Stimulated activated CD4-positive, alpha-beta T cell treated with anti-CD3 and anti-CD28 coated beads, Interleukin-12 subunit alpha, Interleukin-12 subunit beta, amount 100 ng/mL, for 4 hours (primary cell): Measurements from ENCODE around the gene FARS2.

Source experiments
- DNase-seq: peaks from one replicate; pipeline ENCODE4 v3.0.0-alpha.2; 2020

FARS2 gene

GRCh38 chr6:5383856-5384255 lies 122.5 kb downstream of the FARS2 start:
- DNase-seq: no peak

GRCh38 chr6:5384276-5384675 lies 123.0 kb downstream of the FARS2 start:
- DNase-seq: no peak

DNA sequence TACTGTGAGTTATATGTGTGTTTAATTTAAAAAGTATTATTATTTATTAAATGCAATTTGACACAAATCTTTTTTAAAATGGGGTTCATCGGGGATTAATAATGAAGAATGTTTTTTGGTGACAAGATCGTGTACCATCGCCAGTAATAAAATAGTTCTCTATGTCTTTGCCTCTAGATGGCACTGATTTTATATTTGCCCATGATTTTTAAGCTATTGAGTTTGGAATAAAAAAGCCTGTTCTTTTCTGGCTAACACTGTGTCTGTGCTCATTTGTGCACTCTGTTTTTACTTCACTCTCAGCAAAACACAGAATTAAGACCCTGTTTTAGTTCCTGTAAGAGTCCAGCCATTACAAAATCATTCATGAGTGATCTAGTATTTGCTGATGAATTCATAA lies 127.0 kb downstream of the FARS2 start:
- no peak for DNase-seq

DNA sequence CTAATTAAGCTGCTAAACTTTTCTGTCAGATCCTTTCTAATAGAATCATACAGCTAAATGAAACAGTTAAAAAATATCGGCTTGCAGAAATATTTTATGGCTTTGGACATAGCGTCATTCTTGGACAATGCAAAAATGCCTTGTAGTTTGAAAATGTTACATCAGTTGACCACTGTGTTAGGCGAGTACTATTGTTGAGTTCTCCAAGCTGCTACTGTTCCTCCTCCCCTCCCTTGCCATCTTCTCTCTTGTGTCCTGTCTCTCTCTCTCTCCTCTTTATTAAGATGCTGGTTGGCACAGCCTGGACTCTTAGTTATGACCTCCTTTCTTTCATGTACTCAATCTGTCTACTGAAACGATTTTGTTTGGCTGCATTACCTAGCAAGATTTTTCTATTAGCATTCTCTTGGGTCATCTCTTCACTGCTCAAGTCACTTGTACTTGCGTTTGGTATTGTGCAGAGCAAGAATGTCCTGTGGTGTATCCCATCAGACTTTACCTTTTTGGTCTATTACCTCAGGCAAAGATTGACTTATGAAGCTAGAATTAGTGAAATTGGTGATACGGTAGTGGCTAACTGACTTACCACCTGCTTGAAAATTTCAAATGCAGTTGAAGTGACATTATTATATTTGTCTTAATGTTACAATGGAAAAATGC lies 127.9 kb downstream of the FARS2 start:
- DNase-seq: no peak

- no peak for DNase-seq
These were observed 128.9 kb downstream of the FARS2 start for GRCh38 chr6:5390177-5390576.

GRCh38 chr6:5394280-5394679 lies 133.0 kb downstream of the FARS2 start:
- DNase-seq: no peak

DNA sequence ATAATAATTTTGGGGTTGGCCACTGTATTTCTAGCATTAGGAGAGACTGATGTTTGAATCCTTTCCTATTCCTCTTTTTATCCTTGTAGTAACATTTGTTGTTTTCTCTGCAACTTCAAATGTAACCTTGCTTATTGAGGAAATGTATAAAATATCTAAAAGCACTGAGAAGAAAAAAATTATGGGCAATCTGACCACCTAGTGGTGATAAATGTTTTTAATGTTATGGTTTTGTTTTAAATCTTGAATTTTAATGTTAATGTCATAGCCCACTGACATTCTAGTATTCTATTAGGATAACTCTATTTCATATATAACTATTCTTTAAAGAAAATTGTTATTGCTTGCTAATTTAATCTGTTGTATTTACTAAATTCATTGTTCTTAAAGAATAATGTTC lies 134.4 kb downstream of the FARS2 start:
- DNase-seq: no peak

DNA sequence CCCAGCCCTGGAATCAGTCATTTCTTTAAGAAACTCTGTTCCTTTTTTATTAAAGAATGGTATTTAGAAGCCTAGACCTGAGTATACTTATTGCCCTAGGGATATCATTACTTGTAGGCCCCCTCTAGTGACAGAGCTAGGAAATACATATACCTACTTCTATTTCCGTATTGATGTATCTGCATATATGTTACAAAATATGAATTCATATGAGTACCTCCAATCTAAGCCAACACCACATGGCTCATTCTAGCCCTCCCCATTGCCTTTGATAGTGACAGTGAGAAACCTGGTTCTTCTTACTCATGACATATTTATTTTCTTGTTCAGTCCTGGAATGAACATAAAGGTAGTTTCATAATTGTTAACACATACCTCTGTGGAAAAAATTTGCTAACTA lies 137.2 kb downstream of the FARS2 start:
- DNase-seq: no peak

DNA sequence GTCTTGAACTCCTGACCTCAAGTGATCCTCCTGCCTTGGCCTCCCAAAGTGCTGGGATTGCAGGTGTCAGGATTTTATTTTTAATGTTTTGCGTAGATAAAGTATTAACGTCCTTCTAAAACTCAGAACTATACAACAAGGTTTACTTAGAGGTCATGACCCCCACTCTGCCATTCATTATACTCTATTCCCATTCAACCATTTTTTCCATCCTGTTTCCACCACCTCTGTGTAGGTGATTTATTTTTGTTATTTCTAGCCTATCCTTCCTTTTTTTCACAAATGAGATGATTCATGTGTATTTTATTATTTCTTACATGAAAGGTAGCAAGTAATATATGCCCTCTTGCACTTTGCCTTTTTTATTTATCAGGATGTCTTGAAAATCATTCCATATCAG lies 138.1 kb downstream of the FARS2 start:
- DNase-seq: no peak

GRCh38 chr6:5401845-5402738 lies 140.8 kb downstream of the FARS2 start:
- no peak for DNase-seq

DNA sequence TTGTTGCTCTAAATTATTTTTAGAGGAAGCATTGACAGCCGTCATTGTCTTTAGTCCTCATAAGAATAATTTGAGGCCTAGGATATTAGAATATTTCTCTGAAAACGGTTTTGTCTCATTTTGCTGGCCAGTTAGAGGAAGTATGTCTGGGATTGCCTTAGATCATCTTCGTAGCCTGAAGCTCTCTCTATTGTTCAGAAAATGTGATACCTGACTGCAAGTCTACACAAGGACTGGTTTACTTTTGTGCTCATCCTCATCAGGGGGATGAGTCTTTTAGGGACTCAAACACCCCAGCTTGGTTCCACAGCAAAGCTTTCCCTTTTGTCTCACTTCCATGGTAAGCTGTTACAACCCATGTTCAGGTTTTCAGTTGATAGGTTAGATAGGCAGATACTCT lies 141.8 kb downstream of the FARS2 start:
- DNase-seq: no peak

GRCh38 chr6:5403609-5404008 lies 142.3 kb downstream of the FARS2 start:
- DNase-seq: no peak

DNA sequence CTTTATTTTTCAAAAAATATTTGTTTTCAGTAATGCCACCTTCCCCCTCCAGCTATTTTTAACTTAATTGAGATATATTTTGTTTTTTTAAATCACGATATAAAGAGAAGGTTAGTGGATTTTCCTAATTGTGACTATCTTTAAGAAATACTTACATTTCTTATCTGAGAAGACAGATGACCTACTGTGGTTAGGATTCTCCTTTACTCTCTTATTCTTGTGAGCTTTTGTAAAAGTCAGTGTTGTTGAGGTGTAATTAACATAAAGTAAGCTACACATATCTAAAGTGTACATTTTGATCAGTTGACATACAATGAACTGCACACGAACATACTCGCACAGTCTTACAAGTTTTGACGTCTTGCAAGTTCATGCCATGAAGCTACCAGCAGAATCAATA lies 144.7 kb downstream of the FARS2 start:
- DNase-seq: no peak

GRCh38 chr6:5411414-5411813 lies 150.1 kb downstream of the FARS2 start:
- no peak for DNase-seq

- DNase-seq: no peak
These were observed 150.7 kb downstream of the FARS2 start for GRCh38 chr6:5412017-5412416.

DNA sequence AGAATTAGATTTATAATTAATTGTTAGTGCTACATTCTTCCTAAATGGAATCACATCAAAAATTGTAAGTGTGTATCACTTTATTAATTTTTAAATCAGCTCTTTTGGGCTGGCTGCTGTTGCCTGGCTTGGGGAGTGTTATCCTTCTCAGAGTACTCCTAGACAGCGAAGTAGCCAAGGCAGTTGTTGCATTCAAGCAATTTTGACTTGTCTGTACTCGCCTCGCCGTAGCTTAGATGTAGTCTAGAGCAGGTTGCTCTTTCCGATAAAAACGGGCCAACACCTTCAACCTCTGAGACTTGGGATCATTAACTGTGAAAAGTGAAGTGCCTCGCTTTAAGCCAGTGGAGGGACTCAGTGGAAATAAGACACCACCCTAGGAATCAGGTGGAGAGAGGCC lies 151.3 kb downstream of the FARS2 start:
- no peak for DNase-seq

- no peak for DNase-seq
These were observed 154.9 kb downstream of the FARS2 start for GRCh38 chr6:5416250-5416649.

- no peak for DNase-seq
These were observed 161.1 kb downstream of the FARS2 start for GRCh38 chr6:5422321-5422915.

DNA sequence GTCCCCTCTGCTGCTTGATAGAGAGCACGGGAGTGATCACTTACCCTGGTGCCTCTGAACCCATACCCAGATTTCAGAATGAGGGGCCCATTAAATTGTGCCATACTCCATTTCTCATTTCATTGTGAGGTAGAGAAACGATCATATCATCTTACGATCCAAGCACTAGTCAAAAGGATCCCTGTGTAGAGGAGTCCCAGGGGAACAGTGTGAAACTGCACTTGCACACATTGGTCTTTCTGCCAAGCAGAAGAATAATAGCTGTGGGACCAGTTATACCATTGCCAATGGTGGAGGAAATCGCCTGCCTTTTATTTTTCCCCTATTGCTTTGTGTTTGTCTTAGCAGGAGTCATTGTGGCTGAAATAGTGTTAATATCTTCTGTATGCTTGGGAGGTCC lies 161.9 kb downstream of the FARS2 start:
- no peak for DNase-seq

- no peak for DNase-seq
These were observed 163.4 kb downstream of the FARS2 start for GRCh38 chr6:5424726-5425125.

- DNase-seq: no peak
These were observed 164.0 kb downstream of the FARS2 start for GRCh38 chr6:5425267-5425666.

GRCh38 chr6:5425797-5426196 lies 164.5 kb downstream of the FARS2 start:
- DNase-seq: no peak

DNA sequence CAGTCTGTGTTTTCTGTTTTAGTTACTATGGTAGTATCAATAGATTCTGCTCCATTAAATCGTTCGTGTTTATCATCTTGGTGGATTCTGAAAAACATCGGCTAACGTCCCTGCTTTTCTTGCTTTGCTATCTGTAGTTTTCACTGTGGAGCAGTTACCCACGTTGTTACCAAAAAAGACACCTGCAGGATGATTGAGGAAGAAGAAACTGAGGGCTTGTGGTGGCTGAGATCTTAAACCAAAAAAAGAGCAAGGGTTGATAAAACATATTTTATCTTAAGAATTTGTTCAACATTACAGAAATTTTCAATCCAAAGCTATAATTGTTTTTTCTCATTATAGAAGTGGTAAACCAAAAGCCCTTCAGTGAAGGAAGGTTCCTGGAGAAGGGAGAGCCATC lies 166.3 kb downstream of the FARS2 start:
- DNase-seq: no peak

DNA sequence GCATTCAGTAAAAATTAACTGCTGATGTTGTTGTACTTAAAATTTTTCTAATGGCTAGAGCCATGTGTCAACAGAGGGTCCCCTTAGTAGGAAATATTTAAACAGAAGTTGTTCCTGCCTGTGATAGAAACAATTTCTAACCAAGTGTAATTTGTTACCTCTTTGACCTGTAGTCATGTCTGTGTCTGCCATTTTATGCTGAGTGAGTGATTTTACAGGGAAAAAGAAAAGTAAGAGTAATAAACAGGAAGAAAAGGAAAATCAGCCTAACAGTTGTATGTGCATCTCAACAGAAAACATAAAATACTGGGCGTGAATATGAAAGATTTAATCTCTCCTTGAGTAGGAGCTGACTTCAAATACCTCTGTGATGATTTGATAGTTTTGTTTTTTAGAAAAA lies 172.0 kb downstream of the FARS2 start:
- DNase-seq: no peak
